ENCODE results near the gene KRTDAP.

- TF ChIP-seq, protein P1, sequence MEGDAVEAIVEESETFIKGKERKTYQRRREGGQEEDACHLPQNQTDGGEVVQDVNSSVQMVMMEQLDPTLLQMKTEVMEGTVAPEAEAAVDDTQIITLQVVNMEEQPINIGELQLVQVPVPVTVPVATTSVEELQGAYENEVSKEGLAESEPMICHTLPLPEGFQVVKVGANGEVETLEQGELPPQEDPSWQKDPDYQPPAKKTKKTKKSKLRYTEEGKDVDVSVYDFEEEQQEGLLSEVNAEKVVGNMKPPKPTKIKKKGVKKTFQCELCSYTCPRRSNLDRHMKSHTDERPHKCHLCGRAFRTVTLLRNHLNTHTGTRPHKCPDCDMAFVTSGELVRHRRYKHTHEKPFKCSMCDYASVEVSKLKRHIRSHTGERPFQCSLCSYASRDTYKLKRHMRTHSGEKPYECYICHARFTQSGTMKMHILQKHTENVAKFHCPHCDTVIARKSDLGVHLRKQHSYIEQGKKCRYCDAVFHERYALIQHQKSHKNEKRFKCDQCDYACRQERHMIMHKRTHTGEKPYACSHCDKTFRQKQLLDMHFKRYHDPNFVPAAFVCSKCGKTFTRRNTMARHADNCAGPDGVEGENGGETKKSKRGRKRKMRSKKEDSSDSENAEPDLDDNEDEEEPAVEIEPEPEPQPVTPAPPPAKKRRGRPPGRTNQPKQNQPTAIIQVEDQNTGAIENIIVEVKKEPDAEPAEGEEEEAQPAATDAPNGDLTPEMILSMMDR (IDR thresholded peaks at IDR 0.05), result no peak
- TF ChIP-seq EP300 (IDR thresholded peaks at IDR 0.05; ENCODE audit: low read depth), result no peak
Measured at GRCh38 chr19:35488677-35489076, 1.6 kb downstream of the KRTDAP start.

Measured in transverse colon (tissue), 3 donors.